SH-SY5Y (cell line): Measurements from ENCODE around the gene DNAAF1.

Experiments used
- GATA2 ChIP-seq: IDR thresholded peaks from 2 replicates; pipeline ENCODE4 v1.6.1; 2011; ENCODE audit warnings: mild to moderate bottlenecking, low read depth, low read length
- GATA3 ChIP-seq: IDR thresholded peaks from 2 replicates; pipeline ENCODE4 v1.6.1; 2011; ENCODE audit warnings: low read depth, mild to moderate bottlenecking, low read length, moderate library complexity

Gene DNAAF1

GRCh38 chr16:84144859-84145639 is at the start of gene DNAAF1, which contains the start of gene HSDL1:
TSS of gene DNAAF1 (plus strand) at chr16:84145308. CDS start at chr16:84145441, 133 bp downstream.
TSS of gene HSDL1 (minus strand) at chr16:84145177. CDS start at chr16:84131321, 13,856 bp downstream.
- no peak for TF ChIP-seq GATA3
- no peak for TF ChIP-seq GATA2

- no peak for TF ChIP-seq GATA3
- no peak for TF ChIP-seq GATA2
Observed at GRCh38 chr16:84095466-84095865, 49.6 kb upstream of the DNAAF1 start.

DNA sequence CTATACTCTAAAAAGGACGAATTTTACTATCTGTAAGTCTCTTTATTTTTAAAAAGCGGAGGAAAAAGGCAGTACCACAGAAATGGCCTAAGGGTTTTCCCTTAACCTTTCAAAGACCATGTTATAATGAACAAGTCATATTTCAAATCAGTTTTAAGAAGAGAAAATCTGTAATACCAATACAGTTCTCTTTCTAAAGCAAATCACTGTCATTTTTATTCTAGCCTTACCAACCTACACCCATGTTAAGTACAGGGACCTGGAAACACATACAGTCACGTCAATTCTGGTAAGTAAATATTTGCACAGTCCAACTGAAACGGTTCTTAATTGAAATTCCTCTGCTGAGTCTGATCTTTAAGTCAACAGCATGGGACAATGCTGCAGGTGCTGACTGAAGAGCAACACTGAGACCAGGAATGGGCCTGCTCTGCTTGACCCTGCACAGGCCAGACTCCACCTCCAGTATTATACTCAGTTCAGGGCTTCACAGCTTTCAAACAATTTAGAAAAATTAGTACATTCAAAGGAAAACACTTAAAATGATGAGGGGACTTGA is 48.6 kb upstream of the DNAAF1 start:
- TF ChIP-seq GATA2 (no peak), GATA3 (no peak)

DNA sequence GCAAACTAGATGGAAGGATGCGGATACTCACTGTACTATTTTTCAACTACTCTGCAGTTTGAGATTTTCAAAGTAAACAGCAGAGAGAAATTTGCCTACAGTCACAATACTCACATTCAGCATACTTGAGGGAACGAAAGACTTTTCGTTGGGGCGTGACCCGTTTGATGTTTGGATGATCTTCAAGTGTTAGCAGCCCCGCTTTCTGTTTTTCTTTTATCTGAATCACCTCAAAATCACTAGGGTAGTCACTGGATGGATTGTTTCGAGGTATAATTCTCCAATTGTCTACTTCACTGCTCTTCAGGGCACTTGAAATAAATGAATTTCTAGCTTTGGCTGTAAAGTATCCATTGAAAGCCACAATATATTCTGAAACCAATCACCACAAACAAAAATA is 46.2 kb upstream of the DNAAF1 start:
- TF ChIP-seq GATA2 = no peak
- TF ChIP-seq GATA3 = no peak

DNA sequence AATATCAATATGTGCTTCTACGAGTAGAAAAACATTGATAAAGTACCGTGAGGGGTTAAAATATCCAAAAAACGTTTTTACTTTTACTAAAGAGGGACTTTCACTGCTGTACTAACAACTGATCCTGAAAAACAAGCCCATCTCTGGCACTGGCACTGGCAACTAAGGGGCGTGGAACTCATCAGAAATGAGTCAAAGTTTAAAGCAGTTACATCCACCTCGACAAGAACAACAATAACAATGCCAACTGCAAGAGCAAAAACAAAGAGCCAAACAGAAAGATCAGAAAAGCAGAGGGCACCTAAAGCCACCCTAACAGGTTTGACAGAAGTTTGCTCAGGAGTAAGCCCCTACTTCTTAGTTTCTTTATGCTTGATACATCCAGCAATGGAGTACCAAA is 41.4 kb upstream of the DNAAF1 start:
- TF ChIP-seq GATA3 (no peak), GATA2 (no peak)

DNA sequence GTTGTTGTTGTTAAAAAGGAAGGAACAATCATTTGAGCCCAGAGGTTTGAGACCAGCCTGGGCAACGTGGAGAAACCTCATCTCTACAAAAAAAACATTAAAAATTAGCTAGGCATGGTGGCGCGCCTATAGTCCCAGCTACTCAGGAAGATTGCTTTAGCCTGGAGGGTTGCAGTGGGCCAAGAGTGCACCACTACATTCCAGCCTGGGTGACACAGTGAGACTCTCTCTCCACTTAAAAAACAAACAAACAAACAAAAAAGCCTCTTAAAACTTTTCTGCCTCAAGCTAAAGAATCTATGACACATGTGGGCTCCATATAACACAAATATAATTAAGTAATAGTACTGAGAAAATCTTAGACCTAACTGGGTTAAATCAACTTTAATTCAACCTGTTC is 40.9 kb upstream of the DNAAF1 start:
- TF ChIP-seq GATA3 (no peak), GATA2 (no peak)

GRCh38 chr16:84105301-84105815 is 39.8 kb upstream of the DNAAF1 start:
- TF ChIP-seq GATA3 (no peak), GATA2 (no peak)

DNA sequence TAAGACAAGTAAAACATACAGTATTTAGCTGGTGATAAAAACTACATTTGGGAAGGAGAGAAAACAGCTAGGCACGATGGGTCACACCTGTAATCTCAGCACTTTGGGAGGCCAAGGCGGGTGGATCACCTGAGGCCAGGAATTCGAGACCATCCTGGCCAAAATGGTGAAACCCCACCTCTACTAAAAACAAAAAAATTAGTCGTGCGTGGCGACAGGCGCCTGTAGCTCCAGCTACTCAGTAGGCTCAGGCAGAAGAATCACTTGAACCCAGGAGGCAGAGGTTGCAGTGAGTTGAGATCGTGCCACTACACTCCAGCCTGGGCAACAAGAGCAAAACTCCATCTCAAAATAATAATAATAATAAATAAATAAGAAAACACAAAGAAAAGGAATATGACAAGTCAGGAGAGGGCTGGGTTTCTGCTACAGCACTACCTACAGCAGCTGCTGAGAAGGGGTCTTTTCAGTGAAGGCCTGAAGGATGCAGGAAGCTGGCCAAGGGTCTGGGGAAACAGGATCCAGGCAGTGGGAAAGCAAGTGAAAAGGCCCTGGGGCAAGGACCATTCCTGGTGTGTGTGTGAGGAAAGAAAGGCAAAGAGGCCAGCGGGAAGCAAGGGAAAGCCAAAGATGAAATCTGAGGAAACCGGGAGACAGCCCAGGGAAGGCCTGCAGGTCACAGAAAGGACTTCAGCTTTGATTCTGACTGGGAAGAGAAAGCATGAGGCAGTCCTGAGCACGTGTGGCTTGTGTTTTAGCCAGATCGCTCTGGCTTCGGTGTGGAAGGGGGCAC is 39.0 kb upstream of the DNAAF1 start:
- no peak for TF ChIP-seq GATA2
- TF ChIP-seq GATA3 = no peak

GRCh38 chr16:84107921-84108320 is 37.2 kb upstream of the DNAAF1 start:
- TF ChIP-seq GATA2 = no peak
- no peak for TF ChIP-seq GATA3

GRCh38 chr16:84109598-84110335 is 35.3 kb upstream of the DNAAF1 start:
- TF ChIP-seq GATA2 (no peak), GATA3 (no peak)

DNA sequence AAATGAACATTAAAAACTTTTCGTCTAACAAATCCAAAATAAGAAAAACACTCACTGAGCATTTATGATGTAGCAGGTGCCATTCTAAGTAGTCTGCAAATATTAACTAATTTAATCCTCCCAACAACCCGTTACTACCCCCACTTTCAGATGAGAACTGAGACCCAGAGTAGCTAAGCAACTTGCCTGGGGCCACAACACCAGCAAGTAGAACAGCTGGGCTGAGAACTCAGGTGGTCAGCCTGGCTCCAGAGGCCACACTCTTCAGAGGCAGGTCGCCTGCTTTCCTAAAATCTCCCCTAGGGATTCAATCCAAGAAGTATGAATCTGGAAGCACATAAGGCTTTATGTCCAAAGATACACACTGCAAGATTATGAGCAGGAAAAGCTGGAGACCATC is 34.6 kb upstream of the DNAAF1 start:
- TF ChIP-seq GATA2 (no peak), GATA3 (no peak)

DNA sequence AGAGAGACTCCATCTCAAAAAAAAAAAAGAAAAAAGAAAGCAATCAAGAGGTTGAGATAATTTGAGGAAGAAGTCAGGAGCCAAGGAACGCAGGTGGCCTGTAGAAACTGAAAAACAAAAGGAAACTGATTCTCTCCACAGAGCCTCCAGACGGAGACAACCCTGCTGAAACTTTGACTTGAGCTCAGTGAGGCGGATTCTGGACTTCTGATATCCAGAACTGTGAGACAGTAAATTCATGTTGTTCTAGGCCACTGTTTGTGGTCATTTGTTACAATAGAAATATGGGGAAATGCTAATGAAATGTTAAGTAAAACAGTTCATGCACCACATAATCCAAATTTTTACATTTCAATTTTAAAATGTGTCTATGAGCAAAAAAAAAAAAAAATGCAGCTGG is 33.6 kb upstream of the DNAAF1 start:
- no peak for TF ChIP-seq GATA3
- TF ChIP-seq GATA2 = no peak

DNA sequence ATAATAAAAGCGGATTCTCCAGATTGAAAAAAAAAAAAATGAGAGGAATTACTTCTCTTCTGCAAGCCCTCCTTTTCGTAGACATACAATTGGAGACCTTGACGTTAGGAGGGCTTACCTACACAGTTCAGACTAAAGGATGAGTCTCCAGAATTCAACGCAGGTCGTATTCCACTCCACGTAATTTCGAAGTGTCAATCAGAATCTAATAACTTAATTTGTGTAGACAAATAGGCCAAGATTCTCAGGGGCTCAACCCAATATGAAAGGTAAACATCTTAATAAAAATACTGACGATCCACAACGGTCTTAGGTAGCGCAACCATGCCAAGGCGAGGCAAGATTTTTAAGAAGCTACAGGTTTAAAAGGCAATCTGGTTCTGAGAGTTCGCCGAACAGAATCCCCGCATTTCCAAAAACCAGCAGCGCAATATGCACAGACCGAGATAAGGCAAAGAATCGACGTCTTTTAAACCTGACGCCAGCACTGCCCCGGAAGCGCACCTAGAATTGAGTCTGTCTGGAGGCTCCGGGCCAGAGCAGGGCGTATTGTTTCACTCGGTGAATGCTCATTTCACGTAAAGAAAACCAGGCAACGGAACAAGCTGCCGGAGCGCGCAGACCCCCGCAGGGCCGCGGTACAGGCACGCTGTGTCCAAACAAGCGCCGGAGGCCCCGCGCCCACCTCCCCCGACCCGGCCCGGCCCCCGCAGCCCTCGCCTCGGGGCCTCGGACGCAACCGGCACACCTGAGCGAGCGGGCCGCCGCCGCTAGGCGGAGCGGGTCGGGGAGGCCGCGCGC is 29.0 kb upstream of the DNAAF1 start:
- TF ChIP-seq GATA2 = no peak
- no peak for TF ChIP-seq GATA3

DNA sequence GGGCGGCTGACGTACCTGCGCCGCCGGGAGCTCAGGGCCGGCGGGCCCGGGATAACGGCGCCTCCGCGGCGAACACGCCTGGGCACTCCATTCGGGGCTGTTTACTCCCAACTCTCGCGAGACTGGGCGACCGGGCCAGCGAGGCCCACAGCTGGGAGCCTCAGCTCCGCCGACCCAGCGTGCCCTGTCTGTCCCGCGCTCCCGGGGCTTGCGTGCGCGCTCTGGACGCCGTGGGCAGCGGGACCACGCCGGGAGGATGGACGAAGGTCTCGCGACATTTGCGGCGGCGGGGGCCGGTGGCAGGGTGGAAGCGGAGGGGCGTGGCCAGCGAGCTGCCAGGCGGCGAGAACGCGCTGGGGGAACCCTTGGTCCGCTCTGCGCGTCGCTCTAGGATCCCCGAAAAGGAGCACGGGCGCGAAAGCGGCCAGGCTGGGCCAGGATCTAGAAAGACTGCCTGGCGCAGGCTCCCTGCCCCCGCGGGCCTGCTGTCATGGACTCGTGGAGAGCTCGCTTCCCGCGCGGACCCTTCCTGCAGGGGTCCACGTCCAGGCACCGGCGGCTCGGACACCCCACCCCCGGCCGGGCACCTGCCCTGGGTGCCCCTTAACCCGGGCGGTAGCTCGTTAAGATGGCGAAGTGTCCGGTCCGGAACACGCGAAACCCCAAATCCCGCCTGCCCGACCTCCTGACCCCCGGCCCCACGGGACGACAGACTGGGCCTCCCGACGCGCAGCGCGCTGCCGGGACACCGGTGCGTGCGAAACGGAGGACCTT is 28.2 kb upstream of the DNAAF1 start, which contains the start of gene MBTPS1:
Gene MBTPS1, minus strand, starts transcription at position 223 of the 774 bp plus-strand sequence. CDS start 15,159 bp downstream, outside the sequence.
- TF ChIP-seq GATA2 = no peak
